B cell (primary cell): ENCODE data around the gene SMARCA4. TPM values are rescaled to one million over a fixed set of nuclear protein-coding genes. Genes with fewer than 3 reads are reported as not detected.
A peak's percentile ranks its signal among the peaks of the same experiment; 100 is the strongest.

ENCODE experiments used
- ATAC-seq: fragments of 200-7000 bp; cut with Tn5 transposase; one replicate; pipeline ENCODE4 v1.10.0; 2021; ENCODE audit warnings: low read depth, mild to moderate bottlenecking, moderate number of reproducible peaks, moderate library complexity
- CTCF ChIA-PET: fragments of 350-600 bp; sonication (Branson Sonifier 250); formaldehyde crosslinking; loops from one replicate; lab custom pipeline; 2021; ENCODE audit warnings: antibody characterized with exemption, inconsistent platforms; lab: Charles Lee
- POLR2A ChIA-PET: fragments of 350-600 bp; sonication (Branson Sonifier 250); formaldehyde crosslinking; loops from one replicate; lab custom pipeline; 2021; ENCODE audit warnings: antibody characterized with exemption; lab: Charles Lee
- DNase-seq: peaks from one replicate; pipeline ENCODE4 v3.0.0; 2013
- H2AFZ ChIP-seq: 2 replicates; pipeline ENCODE4 v1.6.1; 2012; ENCODE audit warnings: mild to moderate bottlenecking, low read depth, low read length; ENCODE audit not compliant: insufficient read depth, poor library complexity, severe bottlenecking
- H3K27ac ChIP-seq, 2 donors: 1 replicate in 1 of 2; 2 replicates in 1 of 2; pipeline ENCODE4 v1.5.1; 2012 to 2013; ENCODE audit warnings: low read length in 2 of 2, mild to moderate bottlenecking in 2 of 2, moderate library complexity in 1 of 2
- H3K27me3 ChIP-seq, 4 experiments: fragments of 200-600 bp in 1 of 4; sonication (generic) in 1 of 4; replicated peaks in 1 of 4; 1 replicate in 2 of 4; 2 replicates in 2 of 4; pipeline versions ENCODE4 v1.6.1 to v1.7.0; 2013 to 2016; ENCODE audit warnings: low read length in 3 of 4, mild to moderate bottlenecking in 2 of 4, mixed read lengths in 1 of 4, moderate library complexity in 1 of 4; ENCODE audit not compliant: insufficient read depth in 4 of 4, control insufficient read depth in 3 of 4; ENCODE audit errors: control extremely low read depth in 1 of 4
- H3K36me3 ChIP-seq, 2 experiments: replicated peaks in 1 of 2; 1 replicate in 1 of 2; 2 replicates in 1 of 2; pipeline versions ENCODE4 v1.6.1 to v1.7.1; 2013; ENCODE audit warnings: low read length in 1 of 2; ENCODE audit not compliant: insufficient read depth in 2 of 2, control insufficient read depth in 1 of 2; ENCODE audit errors: control extremely low read depth in 1 of 2, extremely low read depth in 1 of 2
- H3K4me1 ChIP-seq, 2 donors: fragments of 200-600 bp in 1 of 2; sonication (generic) in 1 of 2; 1 replicate in 1 of 2; 2 replicates in 1 of 2; pipeline versions ENCODE4 v1.5.1 to v1.6.1; 2013 to 2017; ENCODE audit warnings: low read length in 2 of 2; ENCODE audit not compliant: control insufficient read depth in 2 of 2, insufficient read depth in 2 of 2
- H3K4me2 ChIP-seq: replicated peaks from 2 replicates; pipeline ENCODE3; 2012; ENCODE audit warnings: mild to moderate bottlenecking, low read depth, low read length; ENCODE audit not compliant: poor library complexity, severe bottlenecking
- H3K4me3 ChIP-seq, 5 experiments: fragments of 200-600 bp in 1 of 5; sonication (generic) in 1 of 5; 1 replicate in 3 of 5; 2 replicates in 2 of 5; pipeline versions ENCODE4 v1.5.1 to v1.7.0; 2011 to 2016; ENCODE audit warnings: low read length in 4 of 5, mild to moderate bottlenecking in 4 of 5, low read depth in 2 of 5, control low read depth in 1 of 5, moderate library complexity in 1 of 5; ENCODE audit not compliant: insufficient read depth in 1 of 5; ENCODE audit errors: control extremely low read depth in 1 of 5, extremely low read depth in 1 of 5
- H3K79me2 ChIP-seq: fragments of 200-600 bp; sonication (generic); one replicate; pipeline ENCODE4 v1.6.0; 2016; ENCODE audit warnings: low read length; ENCODE audit not compliant: control insufficient read depth, insufficient read depth
- H3K9ac ChIP-seq: fragments of 200-600 bp; sonication (generic); 2 replicates; pipeline ENCODE4 v1.6.1; 2017; ENCODE audit warnings: mild to moderate bottlenecking, low read length, moderate library complexity
- H3K9me3 ChIP-seq, 3 donors: one replicate each; pipeline versions ENCODE4 v1.6.1 to v1.7.1; 2013; ENCODE audit warnings: low read length in 2 of 3; ENCODE audit not compliant: control insufficient read depth in 2 of 3, insufficient read depth in 1 of 3; ENCODE audit errors: control extremely low read depth in 1 of 3
- H4K20me1 ChIP-seq: 2 replicates; pipeline ENCODE4 v1.6.0; 2012; ENCODE audit warnings: mild to moderate bottlenecking, low read length; ENCODE audit not compliant: insufficient read depth, control insufficient read depth, poor library complexity, severe bottlenecking
- H3K27ac Mint-ChIP-seq: one replicate; pipeline ENCODE4 v1.8.0; 2021; ENCODE audit warnings: mixed read lengths
- H3K27me3 Mint-ChIP-seq: one replicate; pipeline ENCODE4 v1.8.0; 2021; ENCODE audit warnings: mixed read lengths
- H3K4me1 Mint-ChIP-seq: one replicate; pipeline ENCODE4 v1.8.0; 2021; ENCODE audit warnings: mixed read lengths
- H3K4me3 Mint-ChIP-seq: one replicate; pipeline ENCODE4 v1.8.0; 2021; ENCODE audit warnings: mixed read lengths
- H3K9me3 Mint-ChIP-seq: one replicate; pipeline ENCODE4 v1.8.0; 2022; ENCODE audit warnings: mixed read lengths; ENCODE audit not compliant: insufficient read depth
- EZH2 ChIP-seq: IDR thresholded peaks from 2 replicates; pipeline ENCODE4 v1.6.1; 2012; ENCODE audit warnings: borderline replicate concordance, low read depth, mild to moderate bottlenecking, moderate library complexity, low read length; ENCODE audit not compliant: insufficient read depth, poor library complexity, severe bottlenecking
- WGBS: methylation state at CpG from one replicate; pipeline ENCODE4 v1.1.5; 2013; ENCODE audit warnings: missing lambda C conversion rate; ENCODE audit not compliant: insufficient coverage; 5-methylcytosine and 5-hydroxymethylcytosine counted together
- intact Hi-C: fragments of 100-400 bp; cut with micrococcal nuclease; formaldehyde crosslinking; loops from one replicate; pipeline ENCODE4 v1.10.0; 2022
- polyA plus RNA-seq: library from polyadenylated mRNA; depleted of rRNA; stranded (reverse); fragments of >200 nt; gene quantifications from 2 replicates; pipeline ENCODE4 v1.2.3, GENCODE V29; 2012
- total RNA-seq, 2 donors: library from RNA; stranded (reverse); fragments of 120-200 nt in 1 of 2; gene quantifications; 1 replicate in 1 of 2; 2 replicates in 1 of 2; pipeline versions ENCODE4 v1.2.3 to v1.2.4, GENCODE V29; 2013 to 2022
- TF ChIP-seq, protein P1 (sequence below): fragments of 200-600 bp; IDR thresholded peaks from one replicate; pipeline ENCODE4 v1.8.0; 2022; ENCODE audit warnings: antibody characterized with exemption, mild to moderate bottlenecking

The SMARCA4 gene
- total and polyA plus RNA-seq, 2 donors (not counting 1 experiment from before 2014, with no cell fraction given), result 49.7 to 82.3 TPM

DNA sequence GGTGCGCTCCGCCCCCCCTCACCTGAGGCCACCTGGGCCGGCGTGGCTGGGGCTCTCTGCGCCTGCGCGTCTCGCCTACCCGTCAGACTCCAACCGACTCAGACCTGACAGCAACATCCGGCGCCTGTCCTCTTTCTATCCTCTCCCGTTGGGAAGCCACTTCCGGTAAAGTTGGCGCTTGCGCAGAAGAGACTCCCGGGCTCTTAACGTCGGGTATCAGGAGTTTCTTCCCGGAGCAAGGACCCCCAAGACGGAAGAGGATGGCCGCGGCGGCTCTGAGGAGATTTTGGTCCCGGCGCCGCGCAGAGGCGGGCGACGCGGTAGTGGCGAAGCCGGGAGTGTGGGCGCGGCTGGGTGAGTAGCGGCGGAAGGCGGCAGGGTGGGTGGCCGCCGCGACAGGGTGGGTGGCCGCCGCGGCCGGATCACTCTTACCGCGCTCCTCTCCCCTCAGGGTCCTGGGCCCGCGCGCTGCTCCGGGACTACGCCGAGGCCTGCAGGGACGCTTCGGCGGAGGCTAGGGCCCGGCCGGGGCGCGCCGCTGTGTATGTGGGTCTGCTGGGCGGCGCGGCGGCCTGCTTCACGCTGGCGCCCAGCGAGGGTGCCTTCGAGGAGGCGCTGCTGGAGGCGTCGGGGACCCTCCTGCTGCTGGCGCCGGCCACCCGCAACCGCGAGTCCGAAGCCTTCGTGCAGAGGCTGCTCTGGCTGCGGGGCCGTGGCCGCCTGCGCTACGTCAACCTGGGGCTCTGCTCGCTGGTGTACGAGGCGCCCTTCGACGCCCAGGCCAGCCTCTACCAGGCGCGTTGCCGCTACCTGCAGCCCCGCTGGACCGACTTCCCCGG, 32.0 kb upstream of the SMARCA4 start, which contains the start of the genes TIMM29 and YIPF2:
TSS of gene TIMM29 (plus strand) at position 249 of the 839 bp plus-strand sequence. CDS start at position 261, 12 bp downstream.
TSS of gene YIPF2 (minus strand) at position 77 of the 839 bp plus-strand sequence. CDS start 229 bp downstream, outside the sequence.
- H2AFZ ChIP-seq, result peak within 1 kb of the TSS; percentile 92
- ATAC-seq (peak; percentile 82), DNase-seq (peak; percentile 92)
- no peaks in the 10 kb centered on the region for H3K27me3 ChIP-seq
- H3K27ac Mint-ChIP-seq, result peak within 1 kb of the TSS; percentile 90
- H3K9ac ChIP-seq, result peak within 1 kb of the TSS; percentile 86
- peak within 1 kb of the TSS; percentile 82 for H3K4me2 ChIP-seq
- peak within 1 kb of the TSS; percentile 41 to 72 for H3K27ac ChIP-seq
- no peaks in the 10 kb centered on the region for H3K9me3 Mint-ChIP-seq
- intact Hi-C loops, result loop anchor here (2.0 kb wide), 1 partner anchor 56 kb away; no protein-coding TSS in a partner anchor
- H3K4me1 Mint-ChIP-seq, result peaks cover 18% of the 10 kb centered on the region
- H4K20me1 ChIP-seq, result peaks cover 18% of the 10 kb centered on the region
- H3K9me3 ChIP-seq, result no peaks in the 10 kb centered on the region
- WGBS, result under 1% methylated on average over 95 of the region's 96 CpGs
- ChIA-PET CTCF (interaction anchor here (2.0 kb wide), 1 partner anchor 13 kb away, joined by 11 read pairs; no protein-coding TSS in a partner anchor), POLR2A (no interaction called here)
- H3K4me3 ChIP-seq, result peak within 1 kb of the TSS; percentile 54 to 94 (median 83)
- H3K4me3 Mint-ChIP-seq, result peak within 1 kb of the TSS; percentile 93
- peaks cover 17% of the 10 kb centered on the region for H3K79me2 ChIP-seq
- peaks cover 0 to 2% of the 10 kb centered on the region in 2 experiments for H3K36me3 ChIP-seq
- TF ChIP-seq, protein P1, sequence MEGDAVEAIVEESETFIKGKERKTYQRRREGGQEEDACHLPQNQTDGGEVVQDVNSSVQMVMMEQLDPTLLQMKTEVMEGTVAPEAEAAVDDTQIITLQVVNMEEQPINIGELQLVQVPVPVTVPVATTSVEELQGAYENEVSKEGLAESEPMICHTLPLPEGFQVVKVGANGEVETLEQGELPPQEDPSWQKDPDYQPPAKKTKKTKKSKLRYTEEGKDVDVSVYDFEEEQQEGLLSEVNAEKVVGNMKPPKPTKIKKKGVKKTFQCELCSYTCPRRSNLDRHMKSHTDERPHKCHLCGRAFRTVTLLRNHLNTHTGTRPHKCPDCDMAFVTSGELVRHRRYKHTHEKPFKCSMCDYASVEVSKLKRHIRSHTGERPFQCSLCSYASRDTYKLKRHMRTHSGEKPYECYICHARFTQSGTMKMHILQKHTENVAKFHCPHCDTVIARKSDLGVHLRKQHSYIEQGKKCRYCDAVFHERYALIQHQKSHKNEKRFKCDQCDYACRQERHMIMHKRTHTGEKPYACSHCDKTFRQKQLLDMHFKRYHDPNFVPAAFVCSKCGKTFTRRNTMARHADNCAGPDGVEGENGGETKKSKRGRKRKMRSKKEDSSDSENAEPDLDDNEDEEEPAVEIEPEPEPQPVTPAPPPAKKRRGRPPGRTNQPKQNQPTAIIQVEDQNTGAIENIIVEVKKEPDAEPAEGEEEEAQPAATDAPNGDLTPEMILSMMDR, result no peak
- no peak for TF ChIP-seq EZH2
- H3K27me3 Mint-ChIP-seq, result no peaks in the 10 kb centered on the region
- H3K4me1 ChIP-seq, result peaks cover 13 to 24% of the 10 kb centered on the region in 2 donors
